ENCODE data around the gene ROBO1.

DNA sequence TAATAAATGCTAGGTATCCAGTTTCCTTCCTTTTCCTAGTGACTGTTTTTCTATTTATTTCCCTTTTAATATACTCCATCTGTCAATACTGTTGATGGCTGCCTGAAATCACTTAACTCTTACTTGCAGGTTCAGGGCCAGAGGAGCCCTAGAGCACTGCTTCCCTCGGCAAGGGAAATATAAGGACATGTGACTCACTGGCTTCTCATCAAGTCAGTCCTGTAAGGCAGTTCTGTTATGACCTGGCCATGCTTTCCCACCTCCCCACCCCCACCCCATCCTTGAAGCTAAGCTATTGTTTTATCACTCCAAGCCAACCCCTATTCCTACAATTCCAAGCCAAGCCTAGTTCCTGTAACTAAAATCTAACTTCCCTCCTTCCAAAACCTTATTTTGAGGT lies 800.7 kb downstream of the ROBO1 start:
- TF ChIP-seq EP300 (IDR thresholded peaks at IDR 0.05; ENCODE audit: borderline replicate concordance in 1 of 2, low read depth in 2 of 2, low read length in 2 of 2): no peak
- TF ChIP-seq ZNF274 (IDR thresholded peaks at IDR 0.05; ENCODE audit: borderline replicate concordance, extremely low read depth, low read length): no peak
